IPS-NIHi11 (cell line): ENCODE data around the gene TEX22.

Experiments
- DNase-seq: peaks from one replicate; pipeline ENCODE4 v3.0.0; 2012; ENCODE audit warnings: mixed read lengths, low spot score

The TEX22 gene

DNA sequence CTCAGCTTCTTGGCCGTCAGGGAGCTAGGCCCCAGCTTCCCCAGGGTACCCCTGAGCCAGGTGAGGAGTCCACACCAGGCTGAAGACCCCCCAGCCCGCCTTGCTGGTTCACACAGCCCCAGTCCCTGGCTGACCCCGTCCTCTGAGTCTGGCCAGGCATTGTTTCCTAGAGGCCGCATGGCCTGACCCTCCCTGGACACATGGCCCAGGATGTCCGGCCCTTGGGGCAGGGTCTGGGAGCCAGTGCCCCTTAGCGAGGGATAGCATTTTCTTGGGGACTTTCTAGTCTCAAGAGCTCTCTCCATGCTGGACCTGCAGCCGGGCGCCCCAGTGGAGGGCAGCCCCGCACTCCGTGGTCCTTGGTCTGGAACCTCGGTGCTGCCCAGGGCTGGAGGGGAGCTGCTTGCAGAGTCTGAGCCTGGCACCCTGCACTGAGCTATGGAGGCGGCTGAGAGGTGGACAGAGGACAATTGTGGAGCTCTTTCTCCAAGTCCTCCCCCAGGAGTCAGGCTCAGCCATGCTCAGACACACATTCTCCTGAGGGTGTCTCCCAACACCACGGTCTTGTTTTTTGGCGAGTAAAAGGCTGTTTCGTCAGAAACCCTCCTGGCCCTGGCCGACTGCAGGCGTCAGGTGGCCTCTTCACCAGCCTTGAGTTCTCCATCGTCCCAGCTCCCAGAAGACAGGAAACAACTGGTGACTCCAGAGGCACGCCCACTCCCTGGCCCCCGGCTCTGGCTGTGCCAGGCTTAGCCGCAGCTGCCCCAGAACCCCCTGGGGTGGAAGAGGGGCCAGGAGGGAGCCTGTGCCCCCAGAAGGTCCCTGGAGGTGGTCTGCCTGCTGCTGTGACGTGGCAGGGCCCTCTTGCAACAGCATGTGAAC lies 58.6 kb downstream of the TEX22 start:
- DNase-seq = no peak

DNA sequence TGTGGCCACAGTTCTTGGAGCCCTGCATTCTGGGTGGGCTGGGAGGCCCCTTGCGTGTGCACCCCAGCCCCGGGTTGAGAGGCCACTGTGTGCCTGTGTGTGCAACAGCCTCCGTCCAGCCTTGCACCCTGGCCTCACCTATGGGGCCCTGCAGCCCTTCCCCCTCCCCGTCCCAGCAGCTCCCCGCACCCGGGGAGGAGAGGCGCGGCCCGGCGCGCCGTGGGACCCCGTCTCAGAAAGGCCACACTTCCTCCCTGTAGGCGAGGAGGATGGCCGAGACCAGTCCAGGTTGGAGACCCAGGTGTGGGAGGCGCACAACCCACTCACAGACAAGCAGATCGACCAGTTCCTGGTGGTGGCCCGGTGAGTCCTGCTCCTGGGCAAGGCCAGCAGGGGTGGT lies 59.7 kb downstream of the TEX22 start:
- DNase-seq = no peak

DNA sequence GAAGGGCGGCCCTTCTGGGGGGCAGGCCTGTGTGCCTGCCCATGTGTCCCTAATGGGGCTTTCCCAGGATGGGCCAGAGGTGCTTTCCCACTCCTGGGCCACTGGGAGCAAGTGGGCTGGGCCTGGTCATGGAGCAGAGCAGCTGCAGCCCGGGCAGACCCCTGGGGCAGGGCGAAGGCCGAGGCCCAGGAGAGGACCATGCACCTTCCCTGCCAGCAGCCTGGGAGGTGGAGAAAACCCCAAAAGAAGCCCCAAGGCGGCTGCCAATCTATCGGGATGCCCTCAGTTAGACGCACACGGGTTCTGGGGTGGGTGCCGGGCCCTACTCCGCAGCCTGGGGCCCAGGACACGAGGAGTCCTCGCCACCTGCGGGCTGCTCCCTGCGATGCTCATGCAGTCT lies 60.2 kb downstream of the TEX22 start:
- no peak for DNase-seq

DNA sequence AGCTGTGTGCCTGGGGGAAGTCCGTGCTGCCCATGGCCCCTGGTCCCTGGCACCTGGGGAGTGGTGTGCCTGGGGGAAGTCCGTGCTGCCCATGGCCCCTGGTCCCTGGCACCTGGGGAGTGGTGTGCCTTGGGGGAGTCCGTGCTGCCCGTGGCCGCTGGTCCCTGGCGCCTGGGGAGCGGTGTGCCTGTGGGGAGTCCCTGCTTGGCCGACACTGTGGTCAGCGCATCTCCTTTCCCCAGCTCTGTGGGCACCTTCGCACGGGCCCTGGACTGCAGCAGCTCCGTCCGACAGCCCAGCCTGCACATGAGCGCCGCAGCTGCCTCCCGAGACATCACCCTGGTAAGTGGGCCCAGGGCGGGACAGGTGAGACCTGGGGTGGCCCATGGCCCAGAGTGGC lies 61.8 kb downstream of the TEX22 start:
- DNase-seq = no peak

DNA sequence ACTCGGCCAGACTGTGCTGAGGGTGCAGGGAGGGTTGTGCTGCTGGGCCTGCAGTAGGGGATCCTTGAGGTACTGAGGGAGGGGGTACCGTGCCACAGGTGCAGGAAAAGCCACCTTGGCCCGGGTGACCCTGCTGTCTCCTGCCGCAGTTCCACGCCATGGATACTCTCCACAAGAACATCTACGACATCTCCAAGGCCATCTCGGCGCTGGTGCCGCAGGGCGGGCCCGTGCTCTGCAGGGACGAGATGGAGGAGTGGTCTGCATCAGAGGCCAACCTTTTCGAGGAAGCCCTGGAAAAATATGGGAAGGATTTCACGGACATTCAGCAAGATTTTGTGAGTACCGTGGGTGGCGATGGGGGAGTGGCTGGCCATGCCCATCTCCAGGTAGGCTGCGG lies 62.3 kb downstream of the TEX22 start:
- no peak for DNase-seq

DNA sequence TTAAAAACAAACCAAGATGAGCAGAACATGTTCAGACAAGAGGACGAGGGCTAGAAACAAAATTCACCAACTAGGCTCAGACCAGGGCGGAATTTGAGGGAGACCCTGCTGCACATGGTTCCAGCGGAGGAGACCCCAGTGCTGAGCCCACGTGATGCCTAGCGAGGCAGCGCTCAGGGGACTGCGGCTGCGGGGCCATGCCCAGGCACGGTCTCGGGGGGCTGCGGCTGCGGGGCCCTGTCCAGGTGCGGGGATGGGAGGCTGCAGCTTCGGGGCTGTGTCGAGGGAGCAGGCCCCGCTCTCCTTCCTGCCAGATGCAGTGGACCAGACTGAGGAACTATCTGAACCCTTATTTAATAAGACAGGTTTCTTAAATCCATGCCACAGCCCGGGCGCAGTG lies 63.6 kb downstream of the TEX22 start:
- no peak for DNase-seq
